Neural cell (in vitro differentiated cells): ENCODE data around the gene POLE.

ENCODE experiments used
- EP300 ChIP-seq: fragments of 450-650 bp; conservative IDR thresholded peaks from 2 replicates; pipeline ENCODE4 v1.6.1; 2014; ENCODE audit warnings: antibody characterized with exemption, mild to moderate bottlenecking, moderate library complexity; ENCODE audit not compliant: poor library complexity, severe bottlenecking
- MXI1 ChIP-seq: fragments of 450-650 bp; conservative IDR thresholded peaks from 2 replicates; pipeline ENCODE4 v1.6.1; 2014; ENCODE audit warnings: antibody characterized with exemption, mild to moderate bottlenecking; ENCODE audit not compliant: poor library complexity, severe bottlenecking
- POLR2AphosphoS5 ChIP-seq: IDR thresholded peaks from 2 replicates; pipeline ENCODE4 v1.6.1; 2012
- REST ChIP-seq: IDR thresholded peaks from 2 replicates; pipeline ENCODE4 v1.6.1; 2012; ENCODE audit warnings: borderline replicate concordance
- SMC3 ChIP-seq: fragments of 450-650 bp; conservative IDR thresholded peaks from 2 replicates; pipeline ENCODE4 v1.6.1; 2014; ENCODE audit warnings: antibody characterized with exemption, mild to moderate bottlenecking, moderate library complexity; ENCODE audit not compliant: poor library complexity
- TF ChIP-seq, protein P1 (sequence below): fragments of 450-650 bp; IDR thresholded peaks from 2 replicates; pipeline ENCODE4 v1.5.1; 2014; ENCODE audit warnings: antibody characterized with exemption, mild to moderate bottlenecking, moderate library complexity; ENCODE audit not compliant: poor library complexity, severe bottlenecking

DNA sequence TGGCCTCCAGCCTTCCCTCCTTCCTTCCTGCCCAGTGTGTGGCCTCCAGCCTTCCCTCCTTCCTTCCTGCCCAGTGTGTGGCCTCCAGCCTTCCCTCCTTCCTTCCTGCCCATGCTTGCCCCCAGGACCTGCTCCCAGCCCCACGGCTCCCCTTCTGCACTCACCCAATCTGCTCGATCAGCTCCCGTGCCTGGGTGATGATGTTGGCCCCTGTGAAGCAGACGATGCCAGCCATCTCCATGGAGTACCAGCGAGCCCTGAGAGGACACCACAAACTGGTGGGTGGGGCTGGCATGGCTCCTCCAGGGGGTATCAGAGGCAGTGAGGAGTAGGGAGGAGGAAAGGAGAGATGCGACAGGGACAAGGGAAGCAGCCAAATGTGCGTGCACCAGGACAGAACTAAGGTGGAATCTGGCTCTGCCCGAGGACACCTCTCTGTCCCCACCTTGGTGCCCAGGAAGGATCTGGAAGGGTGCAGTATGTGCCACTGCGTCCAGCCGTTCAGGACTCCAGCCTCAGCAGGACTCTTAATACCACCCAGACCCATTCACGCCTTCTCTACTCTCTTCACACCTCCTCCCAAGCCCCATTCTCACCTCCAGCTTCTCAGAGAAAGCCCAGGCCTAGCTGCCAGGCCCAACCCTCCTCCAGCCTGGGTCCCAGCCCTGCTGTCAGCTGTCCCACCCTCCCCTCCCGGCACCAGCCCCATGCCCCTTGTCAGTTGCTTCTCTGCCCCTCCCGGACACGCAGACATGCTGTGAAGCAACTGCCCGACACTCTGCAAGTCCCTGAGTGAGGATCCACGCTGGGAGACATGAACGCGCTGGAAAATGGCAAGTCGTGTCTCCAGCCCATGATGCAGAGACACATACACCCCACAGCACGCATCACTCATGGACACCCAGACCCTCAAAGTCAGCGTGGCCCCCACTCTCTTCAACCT is 22.7 kb downstream of the POLE start:
- TF ChIP-seq, protein P1, sequence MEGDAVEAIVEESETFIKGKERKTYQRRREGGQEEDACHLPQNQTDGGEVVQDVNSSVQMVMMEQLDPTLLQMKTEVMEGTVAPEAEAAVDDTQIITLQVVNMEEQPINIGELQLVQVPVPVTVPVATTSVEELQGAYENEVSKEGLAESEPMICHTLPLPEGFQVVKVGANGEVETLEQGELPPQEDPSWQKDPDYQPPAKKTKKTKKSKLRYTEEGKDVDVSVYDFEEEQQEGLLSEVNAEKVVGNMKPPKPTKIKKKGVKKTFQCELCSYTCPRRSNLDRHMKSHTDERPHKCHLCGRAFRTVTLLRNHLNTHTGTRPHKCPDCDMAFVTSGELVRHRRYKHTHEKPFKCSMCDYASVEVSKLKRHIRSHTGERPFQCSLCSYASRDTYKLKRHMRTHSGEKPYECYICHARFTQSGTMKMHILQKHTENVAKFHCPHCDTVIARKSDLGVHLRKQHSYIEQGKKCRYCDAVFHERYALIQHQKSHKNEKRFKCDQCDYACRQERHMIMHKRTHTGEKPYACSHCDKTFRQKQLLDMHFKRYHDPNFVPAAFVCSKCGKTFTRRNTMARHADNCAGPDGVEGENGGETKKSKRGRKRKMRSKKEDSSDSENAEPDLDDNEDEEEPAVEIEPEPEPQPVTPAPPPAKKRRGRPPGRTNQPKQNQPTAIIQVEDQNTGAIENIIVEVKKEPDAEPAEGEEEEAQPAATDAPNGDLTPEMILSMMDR = no peak
- TF ChIP-seq SMC3 (no peak), REST (no peak), MXI1 (no peak), EP300 (no peak), POLR2AphosphoS5 (no peak)
